PC-9 (cell line): ENCODE measurements around the gene CLMN.

Experiments
- EZH2 ChIP-seq: fragments of 200-600 bp; sonication (generic); IDR thresholded peaks from 2 replicates; pipeline ENCODE4 v1.8.0; 2017; ENCODE audit warnings: antibody characterized with exemption, low read depth
- TF ChIP-seq, protein P1 (sequence below): fragments of 200-600 bp; sonication (generic); conservative IDR thresholded peaks from 2 replicates; pipeline ENCODE4 v1.6.1; 2017; ENCODE audit warnings: mixed run types, antibody characterized with exemption, mild to moderate bottlenecking, moderate library complexity

DNA sequence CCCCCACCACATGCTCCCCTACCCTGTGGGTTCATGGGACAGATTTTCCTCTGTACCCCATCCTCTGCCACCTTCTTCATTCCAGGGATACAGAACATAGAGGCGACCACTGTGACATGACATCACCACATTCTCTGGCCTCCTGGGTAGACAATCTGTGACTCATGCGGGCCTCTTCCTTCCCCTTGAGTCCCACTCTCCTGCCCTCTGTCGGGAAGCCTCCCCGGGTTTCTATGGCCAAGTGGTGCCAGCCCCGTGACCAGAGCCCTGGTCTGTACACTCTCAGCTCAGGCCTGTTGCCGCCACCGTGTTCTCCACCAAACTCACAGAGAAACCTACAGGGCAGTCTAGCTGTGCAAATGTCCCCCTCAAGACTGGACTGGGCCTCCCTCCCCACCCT is 8.0 kb downstream of the CLMN start:
- TF ChIP-seq, protein P1, sequence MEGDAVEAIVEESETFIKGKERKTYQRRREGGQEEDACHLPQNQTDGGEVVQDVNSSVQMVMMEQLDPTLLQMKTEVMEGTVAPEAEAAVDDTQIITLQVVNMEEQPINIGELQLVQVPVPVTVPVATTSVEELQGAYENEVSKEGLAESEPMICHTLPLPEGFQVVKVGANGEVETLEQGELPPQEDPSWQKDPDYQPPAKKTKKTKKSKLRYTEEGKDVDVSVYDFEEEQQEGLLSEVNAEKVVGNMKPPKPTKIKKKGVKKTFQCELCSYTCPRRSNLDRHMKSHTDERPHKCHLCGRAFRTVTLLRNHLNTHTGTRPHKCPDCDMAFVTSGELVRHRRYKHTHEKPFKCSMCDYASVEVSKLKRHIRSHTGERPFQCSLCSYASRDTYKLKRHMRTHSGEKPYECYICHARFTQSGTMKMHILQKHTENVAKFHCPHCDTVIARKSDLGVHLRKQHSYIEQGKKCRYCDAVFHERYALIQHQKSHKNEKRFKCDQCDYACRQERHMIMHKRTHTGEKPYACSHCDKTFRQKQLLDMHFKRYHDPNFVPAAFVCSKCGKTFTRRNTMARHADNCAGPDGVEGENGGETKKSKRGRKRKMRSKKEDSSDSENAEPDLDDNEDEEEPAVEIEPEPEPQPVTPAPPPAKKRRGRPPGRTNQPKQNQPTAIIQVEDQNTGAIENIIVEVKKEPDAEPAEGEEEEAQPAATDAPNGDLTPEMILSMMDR, result no peak
- TF ChIP-seq EZH2, result no peak
